Measurements from ENCODE around the gene FKBP5.

FKBP5 gene

DNA sequence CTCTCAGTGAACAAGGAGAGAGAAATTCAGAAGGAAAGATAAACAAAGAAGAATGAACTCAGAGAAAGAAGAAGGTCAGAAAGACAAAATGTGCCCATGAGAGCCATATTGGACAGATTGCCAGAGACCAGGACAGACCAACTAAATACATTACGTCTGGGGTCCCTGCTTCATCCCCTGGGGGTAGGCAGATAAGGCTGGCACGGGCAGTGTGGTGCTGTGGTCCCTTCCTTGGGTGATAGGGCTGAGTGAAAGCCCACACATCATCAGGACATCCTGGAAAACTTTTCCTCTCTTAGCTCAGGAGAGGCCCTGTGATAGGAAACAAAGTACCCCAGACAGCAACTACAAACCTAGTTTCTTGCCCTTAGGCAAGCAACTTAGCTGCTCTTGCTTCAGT is 34.9 kb upstream of the FKBP5 start:
- TF ChIP-seq, protein P1, sequence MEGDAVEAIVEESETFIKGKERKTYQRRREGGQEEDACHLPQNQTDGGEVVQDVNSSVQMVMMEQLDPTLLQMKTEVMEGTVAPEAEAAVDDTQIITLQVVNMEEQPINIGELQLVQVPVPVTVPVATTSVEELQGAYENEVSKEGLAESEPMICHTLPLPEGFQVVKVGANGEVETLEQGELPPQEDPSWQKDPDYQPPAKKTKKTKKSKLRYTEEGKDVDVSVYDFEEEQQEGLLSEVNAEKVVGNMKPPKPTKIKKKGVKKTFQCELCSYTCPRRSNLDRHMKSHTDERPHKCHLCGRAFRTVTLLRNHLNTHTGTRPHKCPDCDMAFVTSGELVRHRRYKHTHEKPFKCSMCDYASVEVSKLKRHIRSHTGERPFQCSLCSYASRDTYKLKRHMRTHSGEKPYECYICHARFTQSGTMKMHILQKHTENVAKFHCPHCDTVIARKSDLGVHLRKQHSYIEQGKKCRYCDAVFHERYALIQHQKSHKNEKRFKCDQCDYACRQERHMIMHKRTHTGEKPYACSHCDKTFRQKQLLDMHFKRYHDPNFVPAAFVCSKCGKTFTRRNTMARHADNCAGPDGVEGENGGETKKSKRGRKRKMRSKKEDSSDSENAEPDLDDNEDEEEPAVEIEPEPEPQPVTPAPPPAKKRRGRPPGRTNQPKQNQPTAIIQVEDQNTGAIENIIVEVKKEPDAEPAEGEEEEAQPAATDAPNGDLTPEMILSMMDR (IDR thresholded peaks at IDR 0.05; ENCODE audit: control insufficient read depth, insufficient read depth, low read depth, low read length, missing control alignments), result no peak
- DNase-seq (ENCODE audit: low read depth), result no peak
- H3K4me3 ChIP-seq (ENCODE audit: control insufficient read depth, low read depth, low read length), result no peak overlapping the region

DNA sequence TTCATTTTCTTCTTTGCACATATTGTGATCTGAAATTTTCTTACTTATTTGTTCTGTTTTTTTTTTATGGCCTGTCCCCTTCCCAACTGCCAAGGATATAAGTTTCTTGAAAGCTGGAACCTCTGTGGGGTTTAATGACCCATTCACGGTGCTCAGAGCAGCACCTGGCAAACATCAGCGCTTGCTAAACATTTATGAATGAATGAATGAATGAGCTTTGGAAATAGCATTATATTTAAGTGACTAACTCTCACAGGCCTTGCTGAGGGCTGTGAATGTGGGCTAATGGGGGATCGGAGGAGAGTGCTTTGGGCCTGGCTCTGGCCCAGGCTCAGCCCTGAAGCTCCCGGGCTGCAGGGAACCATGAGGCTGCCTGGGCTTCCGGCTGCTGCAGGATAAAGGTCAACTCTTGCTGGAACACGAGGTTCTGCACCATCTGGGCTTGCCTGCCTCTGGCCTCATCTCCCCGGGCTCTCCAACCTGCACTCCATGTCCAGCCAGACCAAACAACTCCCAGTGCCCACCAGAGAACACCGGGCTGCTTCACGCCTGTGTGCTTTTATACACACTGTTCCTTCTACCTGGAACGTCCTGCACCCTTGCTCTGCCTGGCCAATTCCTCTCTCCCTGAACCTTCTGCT is 33.5 kb upstream of the FKBP5 start:
- DNase-seq (ENCODE audit: low read depth), result no peak
- no peak overlapping the region for H3K4me3 ChIP-seq (ENCODE audit: control insufficient read depth, low read depth, low read length)

GRCh38 chr6:35719830-35720733 is 31.4 kb upstream of the FKBP5 start:
- DNase-seq (ENCODE audit: low read depth), result no peak
- H3K4me3 ChIP-seq (ENCODE audit: control insufficient read depth, low read depth, low read length), result no peak overlapping the region
- TF ChIP-seq, protein P1 (IDR thresholded peaks at IDR 0.05; ENCODE audit: control insufficient read depth, insufficient read depth, low read depth, low read length, missing control alignments), result no peak

More for the DNA sequence above, 33.5 kb upstream of the FKBP5 start:
- TF ChIP-seq, protein P1 (IDR thresholded peaks at IDR 0.05; ENCODE audit: control insufficient read depth, insufficient read depth, low read depth, low read length, missing control alignments), result no peak

GRCh38 chr6:35719404-35719829 is 30.7 kb upstream of the FKBP5 start:
- no peak for DNase-seq (ENCODE audit: low read depth)
- H3K4me3 ChIP-seq (ENCODE audit: control insufficient read depth, low read depth, low read length), result no peak overlapping the region
- TF ChIP-seq, protein P1 (IDR thresholded peaks at IDR 0.05; ENCODE audit: control insufficient read depth, insufficient read depth, low read depth, low read length, missing control alignments), result no peak

- TF ChIP-seq, protein P1 (IDR thresholded peaks at IDR 0.05; ENCODE audit: control insufficient read depth, insufficient read depth, low read depth, low read length, missing control alignments), result no peak
- H3K4me3 ChIP-seq (ENCODE audit: control insufficient read depth, low read depth, low read length), result no peak overlapping the region
- no peak for DNase-seq (ENCODE audit: low read depth)
Observed at GRCh38 chr6:35718911-35719381, 30.2 kb upstream of the FKBP5 start.

- TF ChIP-seq, protein P1 (IDR thresholded peaks at IDR 0.05; ENCODE audit: control insufficient read depth, insufficient read depth, low read depth, low read length, missing control alignments), result no peak
- no peak overlapping the region for H3K4me3 ChIP-seq (ENCODE audit: control insufficient read depth, low read depth, low read length)
- no peak for DNase-seq (ENCODE audit: low read depth)
Observed at GRCh38 chr6:35718375-35718736, 29.6 kb upstream of the FKBP5 start.
